UCSD-AML1 (cell line): ENCODE results near the gene LDLRAP1.
"Not testable (repeated sequence)": the region's sequence is repeated elsewhere in the genome, so short reads cannot be mapped to it uniquely, and the experiment has no call there.

ENCODE experiments used
- DNase-seq: peaks from one replicate; lab custom pipeline; 2025; ENCODE audit not compliant: unreplicated experiment; lab: John Stamatoyannopoulos, UW

Gene LDLRAP1

DNA sequence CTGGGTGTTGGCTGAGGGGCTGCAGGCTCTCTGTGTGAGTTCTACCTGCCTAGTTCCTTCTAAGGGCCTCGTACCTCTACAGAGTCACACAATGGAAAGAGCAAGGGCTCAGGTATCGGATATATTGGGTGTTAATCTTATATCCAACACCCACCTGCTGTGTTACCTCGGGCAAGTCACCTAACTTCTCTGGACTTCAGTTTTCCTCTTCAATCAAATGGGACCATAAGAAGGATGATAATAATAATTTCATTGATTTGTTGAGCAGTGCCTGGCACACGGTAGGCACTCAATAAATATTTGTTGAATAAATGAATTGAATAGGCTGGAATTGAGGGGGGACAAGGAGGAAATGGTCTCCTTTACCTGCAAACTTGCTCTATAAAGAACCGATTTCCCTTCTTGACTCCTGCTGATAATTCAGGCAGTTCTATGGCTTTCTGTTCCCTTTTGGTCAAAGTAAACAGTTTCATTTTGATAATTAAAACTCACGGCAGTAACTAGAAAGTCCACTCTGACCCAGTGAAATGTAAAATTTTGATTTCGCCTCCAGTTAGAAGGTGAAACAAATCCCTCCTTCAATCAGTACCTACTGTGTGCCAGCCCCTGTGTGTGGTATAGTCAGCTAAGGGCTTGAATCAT lies 56.7 kb downstream of the LDLRAP1 start:
- no peak for DNase-seq

DNA sequence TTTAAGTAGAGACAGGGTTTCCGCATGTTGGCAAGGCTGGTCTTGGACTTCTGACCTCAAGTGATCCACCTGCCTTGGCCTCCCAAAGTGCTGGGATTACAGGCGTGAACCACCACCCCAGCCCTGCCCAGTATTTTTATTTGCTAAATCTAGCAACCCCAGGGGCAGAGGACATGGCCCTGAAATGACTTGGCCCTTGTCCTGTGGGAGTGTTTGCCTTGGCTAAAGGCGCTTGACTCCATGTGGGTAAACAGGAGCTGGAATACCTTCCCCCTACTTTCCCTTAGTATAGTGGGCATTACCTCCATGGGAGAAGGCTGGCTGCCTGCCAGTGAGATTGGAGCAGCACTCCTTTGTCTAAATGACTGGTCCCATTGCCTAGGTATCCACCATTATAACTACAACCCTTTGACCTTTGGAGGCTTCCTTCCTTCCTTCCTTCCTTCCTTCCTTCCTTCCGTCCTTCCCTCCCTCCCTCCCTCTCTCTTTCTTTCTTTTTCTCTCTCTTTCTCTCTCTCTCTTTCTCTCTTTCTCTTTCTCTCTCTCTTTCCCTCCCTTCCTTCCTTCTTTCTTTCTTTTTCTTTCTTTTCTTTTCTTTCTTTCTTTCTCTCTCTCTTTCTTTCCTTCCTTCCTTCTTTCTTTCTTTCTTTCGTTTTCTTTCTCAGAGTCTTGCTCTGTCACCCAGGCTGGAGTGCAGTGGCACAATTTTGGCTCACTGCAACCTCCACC lies 57.7 kb downstream of the LDLRAP1 start:
- not testable (repeated sequence) for DNase-seq

DNA sequence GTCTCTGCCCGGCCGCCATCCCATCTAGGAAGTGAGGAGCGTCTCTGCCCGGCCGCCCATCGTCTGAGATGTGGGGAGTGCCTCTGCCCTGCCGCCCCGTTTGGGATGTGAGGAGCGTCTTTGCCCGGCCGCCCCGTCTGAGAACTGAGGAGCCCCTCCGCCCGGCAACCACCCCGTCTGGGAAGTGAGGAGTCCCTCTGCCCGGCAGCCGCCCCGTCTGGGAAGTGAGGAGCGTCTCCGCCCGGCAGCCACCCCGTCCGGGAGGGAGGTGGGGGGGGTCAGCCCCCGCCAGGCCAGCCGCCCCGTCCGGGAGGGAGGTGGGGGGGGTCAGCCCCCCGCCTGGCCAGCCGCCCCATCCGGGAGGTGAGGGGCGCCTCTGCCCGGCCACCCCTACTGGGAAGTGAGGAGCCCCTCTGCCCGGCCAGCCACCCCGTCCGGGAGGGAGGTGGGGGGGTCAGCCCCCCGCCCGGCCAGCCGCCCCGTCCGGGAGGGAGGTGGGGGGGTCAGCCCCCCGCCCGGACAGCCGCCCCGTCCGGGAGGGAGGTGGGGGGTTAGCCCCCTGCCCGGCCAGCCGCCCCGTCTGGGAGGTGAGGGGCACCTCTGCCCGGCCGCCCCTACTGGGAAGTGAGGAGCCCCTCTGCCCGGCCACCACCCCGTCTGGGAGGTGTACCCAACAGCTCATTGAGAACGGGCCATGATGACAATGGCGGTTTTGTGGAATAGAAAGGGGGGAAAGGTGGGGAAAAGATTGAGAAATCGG lies 60.6 kb downstream of the LDLRAP1 start:
- DNase-seq, result not testable (repeated sequence)

DNA sequence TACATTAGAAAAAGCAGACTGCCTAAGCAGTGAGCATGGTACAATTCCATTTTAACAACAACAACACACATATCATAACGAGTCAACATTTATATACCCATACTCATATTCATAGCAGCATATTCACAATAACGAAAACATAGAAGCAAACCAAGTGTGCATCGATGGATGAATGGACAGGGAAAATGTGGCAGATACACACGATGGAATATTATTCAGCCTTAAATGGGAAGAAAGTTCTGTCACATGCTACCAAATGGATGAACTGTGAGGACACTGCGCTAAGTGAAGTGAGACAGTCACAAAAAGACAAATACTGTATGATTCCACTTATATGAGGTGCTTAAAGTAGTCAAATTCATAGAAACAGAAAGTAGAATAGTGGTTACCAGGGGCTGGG lies 63.7 kb downstream of the LDLRAP1 start:
- no peak for DNase-seq

DNA sequence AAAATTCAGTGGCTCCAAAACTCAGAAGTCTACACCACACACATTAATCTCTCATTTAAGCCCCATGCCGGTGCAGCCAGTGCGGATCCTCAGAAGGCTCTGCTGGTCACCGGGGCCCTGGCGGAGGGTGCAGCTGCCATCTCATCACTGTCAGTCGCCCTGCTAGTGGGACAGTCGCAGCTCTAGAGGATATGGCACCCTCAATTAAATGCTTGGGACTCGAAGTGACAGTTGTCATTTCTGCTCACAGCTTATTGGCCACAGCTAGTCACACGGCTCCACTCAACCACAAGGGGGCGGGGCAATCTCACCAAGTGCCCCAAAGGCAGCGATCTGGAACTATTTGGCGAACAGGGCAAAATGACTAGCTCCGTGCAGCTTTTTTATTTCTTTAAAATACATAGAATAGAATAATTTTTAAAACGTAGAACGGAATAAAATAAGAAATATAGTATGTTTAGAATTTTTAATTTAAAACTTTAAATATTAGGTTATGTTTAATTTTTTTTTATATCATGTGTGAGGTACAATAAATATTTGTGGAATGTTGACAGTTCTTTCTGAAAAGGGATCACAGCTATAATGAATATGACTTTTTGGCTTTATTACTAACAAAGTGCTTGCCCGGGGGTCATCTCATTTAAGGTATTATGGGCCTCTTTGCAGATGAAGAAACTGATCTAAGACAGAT lies 65.2 kb downstream of the LDLRAP1 start:
- DNase-seq, result peak; percentile 75

DNA sequence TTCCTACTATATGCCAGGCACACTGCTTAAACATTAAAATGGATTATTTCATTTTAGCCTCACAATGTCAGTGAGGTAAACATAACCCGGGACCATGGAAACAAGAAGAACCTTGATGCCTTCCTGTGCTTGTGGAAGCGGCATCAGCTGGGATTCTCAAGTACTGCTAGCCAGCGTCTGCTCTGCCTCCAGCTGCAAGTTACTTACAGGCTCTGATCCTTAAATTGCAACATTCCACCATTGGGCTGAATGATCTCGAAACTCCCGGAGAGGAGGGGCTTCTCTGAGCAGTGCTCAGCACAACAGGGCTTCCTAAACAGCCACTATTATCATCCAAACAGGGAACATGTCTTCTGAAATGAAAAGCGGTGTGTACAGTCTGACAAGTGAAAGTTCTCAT lies 66.5 kb downstream of the LDLRAP1 start:
- no peak for DNase-seq

DNA sequence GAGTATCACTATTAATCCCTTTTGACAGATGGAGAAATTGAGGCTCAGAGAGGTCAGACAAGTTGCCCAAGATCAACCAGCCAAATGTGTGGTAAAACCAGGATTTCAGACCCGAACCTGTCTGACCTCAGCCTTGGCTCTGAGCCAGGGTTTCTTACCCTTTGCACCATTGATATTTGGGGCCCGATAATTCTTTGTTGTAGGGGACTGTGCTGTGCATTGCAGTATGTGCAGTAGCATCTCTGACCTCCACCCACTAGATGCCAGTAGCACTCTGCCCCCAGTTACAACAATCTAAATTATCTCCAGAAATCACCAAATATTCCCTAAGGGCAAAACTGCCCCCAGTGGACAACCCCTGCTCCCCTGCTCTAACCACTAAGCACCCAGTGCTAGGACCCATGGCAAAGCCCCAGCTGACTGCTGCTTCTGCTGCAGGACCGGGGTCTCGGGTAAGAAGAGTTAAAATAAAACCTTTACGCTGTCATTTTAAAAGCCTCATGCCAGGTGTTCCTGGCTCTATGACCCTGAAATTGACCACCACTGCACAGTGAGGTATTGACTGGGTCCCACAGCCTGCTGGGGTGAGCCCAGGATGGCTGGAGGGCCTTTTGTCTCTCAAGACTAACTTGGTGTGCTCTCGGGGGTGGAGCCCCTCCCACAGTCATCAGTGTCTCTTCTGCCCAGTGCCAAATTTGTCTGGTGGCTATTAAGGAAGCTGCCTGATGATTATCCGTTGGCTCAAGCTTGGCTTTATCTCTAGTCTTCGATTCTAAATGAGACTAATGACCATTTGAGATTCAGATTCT lies 67.6 kb downstream of the LDLRAP1 start:
- no peak for DNase-seq

DNA sequence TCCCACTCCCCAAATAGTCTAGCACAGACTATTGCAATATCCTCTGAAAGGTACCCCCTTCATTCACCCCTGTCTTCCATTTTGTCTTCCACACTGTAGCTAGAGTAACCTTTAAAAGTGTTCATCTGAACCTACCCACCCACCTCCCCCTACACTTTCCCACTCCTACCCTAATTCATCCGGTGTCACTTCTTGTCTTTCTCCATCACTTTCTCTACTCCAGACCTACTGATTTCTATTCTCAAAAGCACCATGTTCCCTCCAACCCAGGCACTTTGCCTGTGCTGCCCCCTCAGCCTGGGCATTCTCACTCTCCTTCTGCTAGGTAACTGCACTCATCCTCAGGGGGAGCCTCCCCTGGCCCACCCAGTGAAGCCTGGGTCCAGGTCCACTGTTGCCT lies 68.4 kb downstream of the LDLRAP1 start:
- DNase-seq, result no peak

DNA sequence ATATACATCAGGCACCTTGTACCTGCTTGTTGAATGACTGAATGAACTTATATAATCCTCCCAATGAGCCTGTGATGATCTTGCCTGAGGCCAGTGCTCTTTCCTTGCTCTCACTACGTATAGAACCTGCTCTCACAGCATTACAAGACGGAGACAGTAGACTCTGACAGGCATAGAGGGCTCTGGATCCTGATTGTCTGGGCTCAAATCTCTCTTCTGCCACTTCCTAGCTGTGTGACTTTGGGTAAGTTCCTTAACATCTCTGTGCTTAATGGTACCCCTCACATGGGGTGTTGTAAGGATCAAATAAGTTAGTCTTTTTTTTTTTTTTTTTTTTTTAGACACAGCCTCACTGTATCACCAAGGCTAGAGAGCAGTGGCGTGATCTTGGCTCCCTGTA lies 69.0 kb downstream of the LDLRAP1 start:
- no peak for DNase-seq

DNA sequence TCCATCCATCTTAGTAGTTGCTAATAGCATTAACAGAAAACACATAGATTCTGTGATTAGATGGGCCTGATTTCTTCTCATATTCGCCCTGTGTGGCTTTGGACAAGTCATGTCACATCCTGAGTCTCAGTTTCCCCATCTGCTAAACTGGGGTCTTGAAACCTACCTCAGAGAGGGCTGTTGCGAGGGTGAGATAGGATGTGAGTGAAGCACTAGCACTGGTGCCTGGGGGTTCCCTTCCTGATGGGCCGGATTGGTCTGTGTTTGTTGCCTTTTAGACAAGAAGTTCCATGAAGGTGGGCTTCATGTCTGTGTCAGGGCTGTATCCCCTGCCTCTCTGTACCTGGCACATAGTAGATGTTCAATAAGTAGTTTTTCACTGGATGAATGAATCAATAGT lies 69.7 kb downstream of the LDLRAP1 start:
- no peak for DNase-seq

DNA sequence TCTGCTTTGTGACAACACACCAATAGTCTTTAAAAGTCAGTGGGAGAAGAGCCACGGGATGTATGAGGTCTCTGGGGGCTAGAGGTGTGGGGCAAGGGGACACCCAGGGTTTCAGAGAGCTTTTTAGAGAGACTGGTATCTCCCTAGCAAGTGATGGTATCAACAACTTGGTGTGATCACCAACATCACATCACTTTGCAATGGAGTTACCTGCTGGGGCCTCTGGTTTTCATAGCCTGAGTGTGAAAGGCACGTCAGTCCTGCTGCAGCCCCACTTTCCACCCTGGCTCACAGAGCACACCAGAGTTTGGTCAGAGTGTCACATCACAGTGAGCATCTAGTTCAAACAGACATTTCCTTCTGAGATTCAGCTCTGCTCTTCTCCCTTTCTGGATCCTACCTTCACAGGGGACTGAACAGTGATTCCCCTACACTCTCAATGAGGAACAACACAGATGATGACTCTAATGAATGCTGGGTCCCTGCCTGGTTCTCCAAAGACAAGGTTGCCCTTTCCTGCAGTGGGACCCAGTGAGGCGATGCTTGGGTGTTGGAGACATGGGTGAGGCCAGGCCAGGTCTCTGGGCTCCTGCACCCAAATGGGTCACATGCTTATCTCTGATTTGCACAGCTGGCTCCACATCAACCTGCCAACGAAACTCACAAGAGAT lies 71.2 kb downstream of the LDLRAP1 start:
- no peak for DNase-seq

DNA sequence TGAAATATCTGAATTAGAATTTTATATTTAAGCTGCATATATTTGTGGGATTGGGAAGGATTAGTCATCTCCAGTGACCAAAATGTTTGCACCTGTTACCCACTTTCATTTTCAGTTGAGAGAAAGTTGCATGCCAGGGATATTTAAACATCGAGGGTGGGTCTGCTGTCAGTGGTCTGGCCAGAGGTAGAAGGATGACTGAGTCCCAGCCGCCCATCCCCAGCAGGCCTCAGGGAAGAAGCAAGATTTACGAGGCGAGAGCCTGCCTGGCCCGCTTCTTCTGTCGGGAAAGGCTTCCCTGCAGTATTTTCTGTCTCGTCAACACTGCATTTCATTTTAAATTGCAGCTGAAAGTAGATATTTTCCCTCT lies 71.8 kb downstream of the LDLRAP1 start:
- no peak for DNase-seq

DNA sequence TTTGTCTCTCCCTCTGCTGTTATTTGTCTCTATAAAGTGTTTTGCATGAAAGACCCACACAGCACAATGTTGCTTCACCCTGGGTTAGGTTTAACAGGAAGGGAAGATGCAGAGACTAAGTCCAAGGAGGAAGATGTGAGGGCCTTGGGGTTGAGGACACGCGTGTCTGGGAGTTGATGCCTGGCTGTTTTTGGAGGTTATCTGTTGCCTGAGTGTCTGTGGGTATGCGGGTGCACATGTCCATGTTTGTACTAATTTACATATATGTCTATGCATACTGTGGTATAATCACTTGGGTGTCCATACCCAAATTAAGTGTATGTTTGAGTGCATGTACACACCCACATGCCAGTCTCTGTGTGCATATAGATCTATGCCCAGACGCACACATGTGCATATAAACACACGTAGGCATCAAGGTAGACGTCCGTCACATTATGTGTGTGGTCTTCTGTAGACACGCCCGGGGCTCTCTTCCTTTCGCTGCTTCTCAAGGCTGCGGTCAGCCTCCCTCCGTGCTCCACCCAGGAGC lies 72.2 kb downstream of the LDLRAP1 start:
- DNase-seq, result no peak

DNA sequence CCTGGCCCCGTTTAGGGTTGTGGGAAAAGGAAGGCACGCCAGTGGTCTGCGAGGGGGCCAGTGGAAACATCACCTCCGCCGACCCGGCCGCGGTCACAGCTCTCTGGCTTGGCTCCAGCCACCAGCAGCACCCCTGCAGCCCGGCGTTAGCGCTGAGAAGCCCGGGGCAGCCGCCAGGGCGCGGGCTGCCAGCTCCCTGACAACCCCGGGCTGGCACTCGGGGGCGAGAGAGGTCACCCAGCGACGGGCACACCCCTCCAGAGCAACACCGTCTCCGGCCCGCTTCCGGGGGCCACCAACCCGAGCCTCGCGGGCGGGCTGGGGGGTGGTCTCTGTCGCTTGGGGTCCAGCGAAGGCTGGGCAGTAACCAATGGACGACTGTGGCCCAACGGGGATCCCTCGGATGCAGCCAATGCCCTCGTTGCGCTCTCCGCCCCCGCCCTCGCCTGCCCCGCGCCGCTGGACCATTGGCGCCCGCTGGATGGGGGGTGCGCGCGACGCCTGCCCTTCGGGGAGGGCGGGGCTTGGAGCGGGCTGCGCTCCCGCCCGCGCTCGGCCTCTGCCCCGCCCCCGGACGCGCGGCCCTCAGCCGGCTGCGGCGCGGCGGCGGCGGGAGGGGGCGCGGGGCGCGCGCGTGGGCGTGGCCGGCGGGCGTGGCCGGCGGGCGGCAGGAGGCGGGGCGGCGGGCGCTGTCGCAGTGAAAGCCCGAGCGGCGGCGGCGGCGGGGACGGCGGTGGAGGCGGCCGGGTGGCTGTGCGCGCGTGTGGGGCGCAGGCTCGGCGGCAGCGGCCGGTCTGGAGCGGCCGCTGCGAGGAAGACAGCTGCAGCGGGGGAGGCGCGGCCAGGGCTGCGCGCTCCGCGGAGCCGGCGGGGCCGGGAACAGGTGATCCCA lies 72.9 kb downstream of the LDLRAP1 start, which contains the start of gene MAN1C1:
TSS of gene MAN1C1 (plus strand) at position 697 of the 892 bp plus-strand sequence. CDS start 1,007 bp downstream, outside the sequence.
- DNase-seq, result peak; percentile 92

DNA sequence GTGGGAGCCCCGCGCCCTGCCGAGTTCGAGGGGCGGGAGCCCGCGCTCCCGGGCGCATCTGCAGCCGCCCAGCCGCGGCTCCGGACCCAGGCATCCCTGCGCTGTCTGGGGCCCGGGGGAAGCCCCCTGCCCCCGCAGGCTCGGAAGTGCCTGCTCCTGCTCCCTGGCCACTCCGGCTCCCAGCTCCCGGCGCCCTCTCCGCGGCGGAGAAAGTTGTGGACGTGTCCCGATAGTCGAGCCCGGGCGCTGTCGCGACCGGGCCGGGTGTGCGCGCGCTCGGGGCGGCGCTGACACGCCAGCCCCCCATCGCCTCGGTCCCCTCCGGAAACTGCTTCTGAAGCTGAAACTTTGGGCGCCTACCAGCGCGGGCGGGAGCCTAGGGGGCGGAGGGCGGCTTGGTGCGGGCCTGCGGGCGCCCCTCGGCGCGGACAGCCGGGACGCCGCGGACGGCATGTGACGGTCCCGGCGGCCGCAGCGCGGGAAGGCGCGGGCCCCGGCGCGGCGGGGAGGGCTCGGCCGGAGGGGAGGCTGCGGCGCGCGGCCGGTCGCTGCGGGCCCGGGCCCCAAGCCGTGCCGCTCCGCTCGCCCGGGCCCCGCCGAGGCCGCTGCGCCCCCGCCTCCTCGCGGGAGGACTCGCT lies 73.7 kb downstream of the LDLRAP1 start:
- no peak for DNase-seq

DNA sequence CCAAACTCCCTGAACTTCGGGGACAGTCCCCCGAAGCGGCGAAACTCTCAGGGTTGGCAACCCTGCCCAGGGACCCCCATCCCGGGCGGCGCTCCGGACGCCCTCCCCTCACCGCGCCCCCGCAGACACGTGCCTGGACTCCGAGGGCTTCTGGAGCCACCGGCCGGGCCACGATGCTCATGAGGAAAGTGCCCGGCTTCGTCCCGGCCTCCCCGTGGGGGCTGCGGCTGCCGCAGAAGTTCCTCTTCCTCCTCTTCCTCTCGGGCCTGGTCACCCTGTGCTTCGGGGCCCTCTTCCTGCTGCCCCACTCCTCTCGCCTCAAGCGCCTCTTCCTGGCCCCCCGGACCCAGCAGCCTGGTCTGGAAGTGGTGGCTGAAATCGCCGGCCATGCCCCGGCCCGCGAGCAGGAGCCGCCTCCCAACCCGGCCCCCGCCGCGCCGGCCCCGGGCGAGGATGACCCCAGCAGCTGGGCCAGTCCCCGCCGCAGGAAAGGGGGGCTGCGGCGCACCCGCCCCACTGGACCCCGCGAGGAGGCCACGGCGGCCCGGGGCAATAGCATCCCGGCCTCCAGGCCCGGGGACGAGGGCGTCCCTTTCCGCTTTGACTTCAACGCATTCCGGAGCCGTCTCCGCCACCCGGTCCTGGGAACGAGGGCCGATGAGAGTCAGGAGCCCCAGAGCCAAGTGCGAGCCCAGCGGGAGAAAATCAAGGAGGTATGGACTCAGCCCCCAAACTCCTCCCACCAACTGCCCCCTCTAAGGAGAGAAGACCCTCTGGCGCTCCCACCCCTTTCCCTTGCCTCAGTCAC lies 74.4 kb downstream of the LDLRAP1 start:
- DNase-seq, result peak; percentile 43

DNA sequence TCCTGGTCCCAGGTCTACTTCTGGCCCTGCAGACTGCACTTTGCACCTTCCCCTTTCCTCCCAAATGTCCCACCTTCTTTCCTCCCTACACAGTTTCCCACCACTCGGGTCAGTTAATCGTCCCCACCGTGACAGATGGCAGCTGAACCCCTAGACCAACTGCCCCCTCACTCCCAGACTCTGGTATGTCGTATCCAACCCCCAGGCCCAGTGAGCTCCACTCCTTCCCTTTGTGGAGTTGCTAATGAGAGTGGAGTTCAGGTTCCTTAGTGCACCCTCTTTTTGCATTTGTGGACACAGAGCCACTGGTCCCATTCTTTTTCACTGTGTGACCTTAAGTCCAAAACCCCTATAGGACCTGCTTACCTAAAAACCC lies 75.0 kb downstream of the LDLRAP1 start:
- no peak for DNase-seq
